Measurements from ENCODE around the gene SPOCD1. TPM values are rescaled to one million over a fixed set of nuclear protein-coding genes. Genes with fewer than 3 reads are reported as not detected.

Gene SPOCD1
- total RNA-seq, 3 donors from 2014 or later = 0.15 to 11.1 (median 1.1) TPM

DNA sequence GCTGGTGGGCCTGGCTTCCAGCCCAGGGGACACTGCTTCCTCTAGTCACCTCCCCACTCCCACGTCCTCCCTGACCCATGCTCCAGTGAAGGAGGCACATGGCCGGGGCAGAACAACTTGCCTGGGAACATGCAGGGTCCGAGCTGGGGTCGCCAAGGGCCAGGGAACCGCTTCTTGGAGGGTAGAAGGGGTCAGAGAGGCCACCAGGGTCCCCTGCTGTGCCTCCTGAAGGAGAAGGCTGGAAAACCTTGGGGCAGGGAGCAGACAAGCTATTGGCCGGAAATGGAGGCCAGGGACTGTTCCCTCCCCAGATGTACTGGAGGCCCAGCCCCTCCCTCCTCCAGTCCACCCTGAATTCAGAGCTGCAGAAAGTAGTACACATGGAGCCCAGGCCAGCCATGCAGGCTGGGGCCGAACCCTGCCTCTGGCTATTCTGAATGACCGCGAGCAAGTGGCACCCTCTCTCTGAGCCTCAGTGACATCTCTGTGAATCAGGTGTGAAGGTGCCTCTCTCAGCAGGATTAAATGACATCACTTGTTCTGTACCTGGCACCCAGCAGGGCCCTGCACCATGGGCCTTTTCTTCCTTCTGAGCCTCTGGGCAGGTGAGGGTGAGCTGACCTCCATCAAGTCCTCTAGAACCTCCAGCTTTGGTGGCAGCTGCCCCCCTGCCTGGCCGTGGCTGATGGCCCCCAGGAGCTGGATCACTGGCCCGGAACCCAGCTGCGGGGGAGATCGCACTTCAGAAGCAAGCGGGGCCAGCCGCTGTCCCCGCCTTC is 15.7 kb downstream of the SPOCD1 start:
- Histone ChIP-seq H3K36me3 (no peaks in the 10 kb centered on the region), H3K27ac (no peak overlapping the region), H3K4me1 (peaks cover 0 to 2% of the 10 kb centered on the region in 2 donors), H3K4me3 (no peak overlapping the region), H3K9me3 (no peaks in the 10 kb centered on the region), H3K27me3 (no peaks in the 10 kb centered on the region)
- TF ChIP-seq POLR2AphosphoS5 (IDR thresholded peaks at IDR 0.05) = no peak
- intact Hi-C loops (cut with DNase I; ENCODE audit: low total_unique reads) = no loop called here
- DNase-seq (ENCODE audit: low spot score in 2 of 2) = no peak

DNA sequence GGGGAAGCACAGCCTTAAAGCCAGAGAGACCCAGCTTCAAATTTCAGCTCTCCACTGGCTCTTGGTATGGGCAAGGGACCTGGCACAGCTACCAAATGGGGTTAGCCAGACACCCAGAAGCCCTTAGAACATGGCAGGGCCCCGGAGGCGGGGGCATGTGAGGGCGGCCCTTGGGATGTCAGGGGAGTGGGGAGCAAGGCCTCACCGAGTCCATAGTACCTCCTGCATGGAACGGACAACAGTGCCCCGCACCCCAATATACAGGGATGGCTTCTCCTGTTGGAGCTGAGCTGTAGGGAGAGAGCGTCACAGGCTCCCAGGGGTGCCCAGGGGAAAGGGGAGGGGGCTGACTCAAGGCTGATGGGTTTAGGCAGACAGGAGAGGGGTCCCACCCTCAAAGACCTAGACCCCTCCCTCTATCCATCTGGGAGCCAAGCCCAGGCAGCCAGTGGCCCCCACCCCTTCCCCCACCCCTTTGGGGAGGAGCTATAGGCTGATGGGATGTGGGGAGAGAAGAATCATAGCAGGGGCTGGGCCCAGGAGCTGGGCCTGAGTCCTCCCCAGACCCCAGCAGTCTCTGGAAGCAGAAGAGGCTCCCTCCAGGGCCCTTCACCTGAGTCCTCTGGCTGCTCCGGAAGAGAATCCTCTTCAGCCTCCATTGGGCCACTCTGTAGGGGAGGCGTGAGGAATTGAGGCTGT is 16.5 kb downstream of the SPOCD1 start:
- H3K4me1 ChIP-seq = peaks cover 0 to 2% of the 10 kb centered on the region in 2 donors
- H3K9me3 ChIP-seq = no peaks in the 10 kb centered on the region
- H3K36me3 ChIP-seq = no peaks in the 10 kb centered on the region
- TF ChIP-seq POLR2A (IDR thresholded peaks at IDR 0.05) (no peak), POLR2AphosphoS5 (IDR thresholded peaks at IDR 0.05) (no peak)
- TF ChIP-seq, protein P1, sequence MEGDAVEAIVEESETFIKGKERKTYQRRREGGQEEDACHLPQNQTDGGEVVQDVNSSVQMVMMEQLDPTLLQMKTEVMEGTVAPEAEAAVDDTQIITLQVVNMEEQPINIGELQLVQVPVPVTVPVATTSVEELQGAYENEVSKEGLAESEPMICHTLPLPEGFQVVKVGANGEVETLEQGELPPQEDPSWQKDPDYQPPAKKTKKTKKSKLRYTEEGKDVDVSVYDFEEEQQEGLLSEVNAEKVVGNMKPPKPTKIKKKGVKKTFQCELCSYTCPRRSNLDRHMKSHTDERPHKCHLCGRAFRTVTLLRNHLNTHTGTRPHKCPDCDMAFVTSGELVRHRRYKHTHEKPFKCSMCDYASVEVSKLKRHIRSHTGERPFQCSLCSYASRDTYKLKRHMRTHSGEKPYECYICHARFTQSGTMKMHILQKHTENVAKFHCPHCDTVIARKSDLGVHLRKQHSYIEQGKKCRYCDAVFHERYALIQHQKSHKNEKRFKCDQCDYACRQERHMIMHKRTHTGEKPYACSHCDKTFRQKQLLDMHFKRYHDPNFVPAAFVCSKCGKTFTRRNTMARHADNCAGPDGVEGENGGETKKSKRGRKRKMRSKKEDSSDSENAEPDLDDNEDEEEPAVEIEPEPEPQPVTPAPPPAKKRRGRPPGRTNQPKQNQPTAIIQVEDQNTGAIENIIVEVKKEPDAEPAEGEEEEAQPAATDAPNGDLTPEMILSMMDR (IDR thresholded peaks at IDR 0.05) = no peak
- no peak overlapping the region for H3K4me3 ChIP-seq
- peak overlapping the region in 1 of 2 donors; percentile 48 for H3K27ac ChIP-seq
- intact Hi-C loops (cut with DNase I; ENCODE audit: low total_unique reads) = no loop called here
- no peaks in the 10 kb centered on the region for H3K27me3 ChIP-seq
- DNase-seq (ENCODE audit: low spot score in 2 of 2) = no peak

DNA sequence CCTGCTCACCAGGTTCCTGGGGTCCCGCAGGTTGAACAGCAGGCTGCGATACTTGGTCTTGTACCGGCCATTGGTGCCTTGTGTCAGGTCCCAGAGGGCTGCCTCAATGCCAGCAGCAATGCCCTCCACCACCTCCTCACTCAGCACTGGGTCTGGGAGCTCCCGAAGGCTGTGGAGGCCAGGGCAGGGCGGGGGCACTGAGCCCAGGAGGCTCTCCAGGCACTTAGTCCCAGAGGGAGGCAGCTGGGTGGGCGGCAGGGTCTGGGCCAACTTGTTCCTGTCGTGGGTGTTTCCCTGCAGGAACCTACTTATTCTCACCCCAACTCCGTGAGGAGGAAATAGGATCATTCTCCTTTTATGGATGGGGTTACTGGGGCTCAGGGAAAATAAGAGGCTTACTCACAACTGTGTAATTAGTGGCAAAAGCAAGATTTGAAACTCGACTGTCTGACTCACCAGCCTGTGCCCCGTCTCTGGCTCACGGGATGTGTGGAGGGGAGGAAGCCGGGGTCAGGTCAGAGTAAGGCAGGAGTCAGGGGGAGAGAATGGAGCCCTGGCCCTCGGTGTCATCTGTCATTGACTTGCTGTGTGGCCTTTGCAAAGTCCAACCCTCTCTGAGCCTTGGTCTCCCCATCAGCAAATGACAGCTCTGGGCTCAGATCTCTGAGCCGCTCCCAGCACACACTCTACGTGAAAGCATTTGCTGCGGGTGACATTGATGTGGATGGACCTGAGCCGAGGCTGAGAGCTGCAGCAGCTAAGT is 17.2 kb downstream of the SPOCD1 start:
- no peak overlapping the region for H3K4me3 ChIP-seq
- DNase-seq (ENCODE audit: low spot score in 2 of 2) = peak in 1 of 2 donors; percentile 45
- peaks cover 0 to 2% of the 10 kb centered on the region in 2 donors for H3K4me1 ChIP-seq
- H3K36me3 ChIP-seq = no peaks in the 10 kb centered on the region
- no peaks in the 10 kb centered on the region for H3K9me3 ChIP-seq
- no peaks in the 10 kb centered on the region for H3K27me3 ChIP-seq
- peak overlapping the region in 1 of 2 donors; percentile 48 for H3K27ac ChIP-seq
- intact Hi-C loops (cut with DNase I; ENCODE audit: low total_unique reads) = no loop called here
- TF ChIP-seq, protein P1 (IDR thresholded peaks at IDR 0.05) = no peak
- TF ChIP-seq POLR2AphosphoS5 (IDR thresholded peaks at IDR 0.05) = no peak
- TF ChIP-seq POLR2A (IDR thresholded peaks at IDR 0.05) = no peak

DNA sequence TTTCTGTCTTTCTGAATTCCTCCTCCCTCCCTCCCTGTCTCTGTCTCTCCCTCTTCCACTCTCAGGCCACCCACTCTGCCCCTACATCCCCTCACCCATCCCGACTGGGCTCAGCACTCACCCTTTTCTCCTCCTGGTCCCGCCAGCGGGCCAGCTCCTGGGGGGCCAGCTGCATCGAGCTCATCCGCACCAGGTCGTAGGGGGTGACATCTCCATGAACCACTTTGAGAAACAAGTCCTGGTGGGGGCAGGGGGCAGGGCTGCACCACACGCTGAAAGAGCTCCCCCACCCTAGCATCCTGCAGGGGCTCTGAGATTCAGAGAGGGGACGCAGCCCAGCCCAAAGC is 17.8 kb downstream of the SPOCD1 start:
- Histone ChIP-seq H3K4me3 (no peak overlapping the region), H3K4me1 (peaks cover 0 to 2% of the 10 kb centered on the region in 2 donors), H3K27ac (no peak overlapping the region), H3K36me3 (no peaks in the 10 kb centered on the region), H3K27me3 (no peaks in the 10 kb centered on the region), H3K9me3 (no peaks in the 10 kb centered on the region)
- TF ChIP-seq POLR2AphosphoS5 (IDR thresholded peaks at IDR 0.05) (no peak), POLR2A (IDR thresholded peaks at IDR 0.05) (no peak)
- TF ChIP-seq, protein P1 (IDR thresholded peaks at IDR 0.05) = no peak
- DNase-seq (ENCODE audit: low spot score in 2 of 2) = peak in 1 of 2 donors; percentile 45
- intact Hi-C loops (cut with DNase I; ENCODE audit: low total_unique reads) = no loop called here

DNA sequence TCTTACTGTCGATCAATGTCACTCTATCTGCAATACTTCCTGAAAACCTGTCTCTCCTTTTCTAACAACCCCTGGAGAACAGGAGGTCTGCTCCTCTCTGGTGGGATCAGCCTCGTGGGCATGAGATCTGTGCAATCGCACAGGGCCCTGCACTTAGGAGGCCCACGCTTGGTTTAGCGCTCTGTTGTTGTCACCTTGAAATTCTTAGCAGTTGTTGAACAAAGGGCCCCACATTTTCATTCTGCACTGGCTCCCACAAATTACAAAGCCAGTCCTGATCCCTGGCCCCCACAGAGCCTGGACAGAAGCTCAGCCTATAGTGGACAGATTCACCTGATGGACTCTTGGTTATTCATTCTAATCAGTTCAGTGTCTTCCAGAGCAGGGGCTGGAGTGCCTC is 18.6 kb downstream of the SPOCD1 start:
- Histone ChIP-seq H3K4me1 (peaks cover 0 to 2% of the 10 kb centered on the region in 2 donors), H3K9me3 (no peaks in the 10 kb centered on the region), H3K27me3 (no peaks in the 10 kb centered on the region), H3K27ac (no peak overlapping the region), H3K4me3 (no peak overlapping the region), H3K36me3 (no peaks in the 10 kb centered on the region)
- TF ChIP-seq, protein P1 (IDR thresholded peaks at IDR 0.05) = no peak
- TF ChIP-seq POLR2A (IDR thresholded peaks at IDR 0.05) (no peak), POLR2AphosphoS5 (IDR thresholded peaks at IDR 0.05) (no peak)
- DNase-seq (ENCODE audit: low spot score in 2 of 2) = no peak
- intact Hi-C loops (cut with DNase I; ENCODE audit: low total_unique reads) = no loop called here
